HG03457 (cell line): ENCODE measurements around the gene SESN2.
A peak's percentile ranks its signal among the peaks of the same experiment; 100 is the strongest.

Source experiments
- ATAC-seq: cut with Tn5 transposase; IDR thresholded peaks from one replicate; pipeline ENCODE4 v1.9.1; 2021; ENCODE audit warnings: moderate number of reproducible peaks; ENCODE audit not compliant: unreplicated experiment

SESN2 gene

GRCh38 chr1:28282426-28283407 is 23.4 kb downstream of the SESN2 start:
- ATAC-seq: no peak

- ATAC-seq: no peak
Observed at GRCh38 chr1:28286111-28286510, 26.8 kb downstream of the SESN2 start.

GRCh38 chr1:28288487-28288886 is 29.2 kb downstream of the SESN2 start:
- no peak for ATAC-seq

GRCh38 chr1:28290851-28291250 is 31.5 kb downstream of the SESN2 start:
- no peak for ATAC-seq

- ATAC-seq: no peak
Observed at GRCh38 chr1:28291711-28292110, 32.4 kb downstream of the SESN2 start.

GRCh38 chr1:28295936-28296335 is 36.6 kb downstream of the SESN2 start:
- ATAC-seq: no peak

GRCh38 chr1:28296401-28297261 is 37.3 kb downstream of the SESN2 start:
- ATAC-seq: no peak

GRCh38 chr1:28297826-28298225 is 38.5 kb downstream of the SESN2 start:
- ATAC-seq: no peak

GRCh38 chr1:28298438-28298837 is 39.1 kb downstream of the SESN2 start:
- no peak for ATAC-seq

- ATAC-seq: no peak
Observed at GRCh38 chr1:28301368-28302174, 42.3 kb downstream of the SESN2 start.

- ATAC-seq: no peak
Observed at GRCh38 chr1:28302247-28302646, 42.9 kb downstream of the SESN2 start.

GRCh38 chr1:28306301-28306949 is 47.1 kb downstream of the SESN2 start:
- ATAC-seq: no peak

GRCh38 chr1:28308750-28309149 is 49.4 kb downstream of the SESN2 start:
- ATAC-seq: no peak

- ATAC-seq: no peak
Observed at GRCh38 chr1:28309702-28310101, 50.4 kb downstream of the SESN2 start.

GRCh38 chr1:28313702-28314546 is 54.6 kb downstream of the SESN2 start:
- ATAC-seq: no peak

GRCh38 chr1:28314547-28314941 is 55.2 kb downstream of the SESN2 start:
- no peak for ATAC-seq

GRCh38 chr1:28317014-28317413 is 57.7 kb downstream of the SESN2 start:
- no peak for ATAC-seq

- ATAC-seq: peak; percentile 53
Observed at GRCh38 chr1:28322194-28322593, 62.9 kb downstream of the SESN2 start.

- no peak for ATAC-seq
Observed at GRCh38 chr1:28323720-28324119, 64.4 kb downstream of the SESN2 start.
